Nephron progenitor cell (in vitro differentiated cells): ENCODE results near the gene KLF7.

Source experiments
- DNase-seq: peaks from one replicate; pipeline ENCODE4 v3.0.0; 2021
- H3K27ac Mint-ChIP-seq: 2 replicates; pipeline ENCODE4 v1.8.0; 2021; ENCODE audit warnings: mild to moderate bottlenecking, moderate library complexity, mixed read lengths
- H3K27me3 Mint-ChIP-seq: 2 replicates; pipeline ENCODE4 v1.8.0; 2021; ENCODE audit warnings: mild to moderate bottlenecking, low read depth, mixed read lengths; ENCODE audit not compliant: poor library complexity
- H3K36me3 Mint-ChIP-seq: 2 replicates; pipeline ENCODE4 v1.8.0; 2021; ENCODE audit warnings: low read depth, mixed read lengths
- H3K4me1 Mint-ChIP-seq: 2 replicates; pipeline ENCODE4 v1.8.0; 2021; ENCODE audit warnings: mixed read lengths
- H3K4me3 Mint-ChIP-seq: 2 replicates; pipeline ENCODE4 v1.8.0; 2021; ENCODE audit warnings: mild to moderate bottlenecking, moderate library complexity, mixed read lengths
- H3K9me3 Mint-ChIP-seq: 2 replicates; pipeline ENCODE4 v1.8.0; 2021; ENCODE audit warnings: mild to moderate bottlenecking, moderate library complexity, mixed read lengths
- TF ChIP-seq, protein P1 (sequence below): fragments of 200-600 bp; sonication (generic); IDR thresholded peaks from 2 replicates; pipeline ENCODE4 v1.5.0; 2021; ENCODE audit warnings: antibody characterized with exemption

KLF7 gene

DNA sequence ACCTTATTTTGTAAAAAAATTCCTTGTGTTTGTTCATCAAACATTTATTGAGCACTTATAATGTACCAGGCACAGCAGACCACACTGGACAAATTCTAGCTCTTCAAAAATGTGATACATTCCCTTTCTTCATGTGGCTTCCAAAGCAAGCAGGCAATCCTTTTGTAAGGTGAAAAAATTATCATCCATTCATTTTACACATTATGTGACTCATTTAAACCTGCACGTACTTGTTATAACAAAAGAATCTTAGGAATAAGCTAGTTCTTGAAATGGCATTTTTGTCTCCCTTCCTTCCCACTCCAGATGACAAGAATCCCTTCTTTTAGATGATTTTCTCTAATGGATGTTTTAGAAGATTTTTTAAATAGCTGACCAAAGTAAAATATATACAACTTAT, 104.6 kb downstream of the KLF7 start:
- TF ChIP-seq, protein P1, sequence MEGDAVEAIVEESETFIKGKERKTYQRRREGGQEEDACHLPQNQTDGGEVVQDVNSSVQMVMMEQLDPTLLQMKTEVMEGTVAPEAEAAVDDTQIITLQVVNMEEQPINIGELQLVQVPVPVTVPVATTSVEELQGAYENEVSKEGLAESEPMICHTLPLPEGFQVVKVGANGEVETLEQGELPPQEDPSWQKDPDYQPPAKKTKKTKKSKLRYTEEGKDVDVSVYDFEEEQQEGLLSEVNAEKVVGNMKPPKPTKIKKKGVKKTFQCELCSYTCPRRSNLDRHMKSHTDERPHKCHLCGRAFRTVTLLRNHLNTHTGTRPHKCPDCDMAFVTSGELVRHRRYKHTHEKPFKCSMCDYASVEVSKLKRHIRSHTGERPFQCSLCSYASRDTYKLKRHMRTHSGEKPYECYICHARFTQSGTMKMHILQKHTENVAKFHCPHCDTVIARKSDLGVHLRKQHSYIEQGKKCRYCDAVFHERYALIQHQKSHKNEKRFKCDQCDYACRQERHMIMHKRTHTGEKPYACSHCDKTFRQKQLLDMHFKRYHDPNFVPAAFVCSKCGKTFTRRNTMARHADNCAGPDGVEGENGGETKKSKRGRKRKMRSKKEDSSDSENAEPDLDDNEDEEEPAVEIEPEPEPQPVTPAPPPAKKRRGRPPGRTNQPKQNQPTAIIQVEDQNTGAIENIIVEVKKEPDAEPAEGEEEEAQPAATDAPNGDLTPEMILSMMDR, result no peak
- Mint-ChIP-seq H3K27ac (no peak overlapping the region), H3K9me3 (no peaks in the 10 kb centered on the region), H3K36me3 (no peaks in the 10 kb centered on the region), H3K27me3 (peaks cover 7% of the 10 kb centered on the region), H3K4me3 (no peak overlapping the region), H3K4me1 (peaks cover 2% of the 10 kb centered on the region)
- DNase-seq, result no peak

DNA sequence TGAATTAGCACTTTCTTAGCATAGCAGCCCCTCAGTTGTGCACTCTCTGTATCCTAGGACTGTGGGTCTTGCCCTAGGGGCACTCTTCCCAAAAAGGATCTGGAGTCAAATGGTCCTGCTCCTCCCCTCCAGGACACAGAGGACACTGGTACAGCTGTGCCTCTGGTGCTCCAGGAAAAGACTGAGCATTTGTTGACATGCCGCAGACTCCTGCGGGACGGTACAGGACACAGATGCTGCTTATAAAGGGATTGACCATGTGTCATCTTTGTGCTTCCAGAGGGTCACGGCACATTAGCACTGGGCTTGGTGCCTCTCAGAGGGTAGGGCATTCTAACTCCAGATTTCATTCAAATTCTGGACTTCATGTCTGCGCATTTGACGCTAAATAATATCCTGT, 110.5 kb downstream of the KLF7 start:
- H3K4me3 Mint-ChIP-seq, result no peak overlapping the region
- H3K9me3 Mint-ChIP-seq, result no peaks in the 10 kb centered on the region
- H3K4me1 Mint-ChIP-seq, result peaks cover 10% of the 10 kb centered on the region
- H3K27ac Mint-ChIP-seq, result no peak overlapping the region
- no peaks in the 10 kb centered on the region for H3K36me3 Mint-ChIP-seq
- TF ChIP-seq, protein P1, result no peak
- DNase-seq, result no peak
- H3K27me3 Mint-ChIP-seq, result peaks cover 4% of the 10 kb centered on the region

DNA sequence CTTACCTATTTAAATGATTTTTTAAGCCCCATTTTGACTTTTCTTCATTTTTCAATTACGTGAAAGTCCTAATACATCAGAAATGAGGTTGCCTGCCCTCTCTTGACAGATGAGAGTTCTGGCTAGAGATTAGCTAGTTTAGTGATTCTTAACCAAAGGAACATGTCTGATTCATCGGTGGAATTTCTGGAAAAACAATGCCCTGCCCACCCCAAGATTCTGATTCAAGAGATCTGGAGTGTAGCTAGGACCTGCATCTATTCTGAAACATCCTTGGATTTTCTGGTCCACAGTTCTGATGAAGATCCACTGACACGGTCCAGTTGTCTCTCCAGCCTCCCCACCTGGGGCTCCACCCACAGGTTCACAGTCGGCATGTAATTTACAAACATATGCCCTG, 111.2 kb downstream of the KLF7 start:
- no peaks in the 10 kb centered on the region for H3K9me3 Mint-ChIP-seq

DNA sequence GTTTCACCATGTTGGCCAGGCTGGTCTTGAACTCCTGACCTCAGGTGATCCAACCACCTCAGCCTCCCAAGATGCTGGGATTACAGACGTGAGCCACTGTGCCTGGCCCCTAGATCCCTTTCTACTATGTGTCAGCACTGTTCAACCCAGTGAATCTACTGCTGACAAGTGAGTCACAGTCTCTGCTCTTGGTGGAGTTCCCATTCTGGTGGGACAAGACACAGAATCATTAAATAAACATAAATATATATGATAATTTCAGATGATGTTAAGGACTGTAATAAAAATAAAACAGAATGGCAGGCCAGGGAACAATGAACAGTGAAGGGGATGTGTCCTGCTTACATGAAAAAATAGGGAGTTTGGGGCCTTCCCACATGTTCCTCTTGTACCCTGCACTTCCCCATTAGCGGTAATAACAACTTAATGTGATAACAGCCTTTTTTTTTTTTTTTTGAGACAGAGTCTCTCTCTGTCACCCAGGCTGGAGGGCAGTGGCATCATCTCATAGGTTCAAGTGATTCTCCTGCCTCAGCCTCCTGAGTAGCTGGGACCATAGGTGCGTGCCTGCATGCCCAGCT, 114.3 kb downstream of the KLF7 start:
- H3K36me3 Mint-ChIP-seq, result no peaks in the 10 kb centered on the region
- H3K4me1 Mint-ChIP-seq, result peaks cover 23% of the 10 kb centered on the region
- H3K4me3 Mint-ChIP-seq, result no peak overlapping the region
- TF ChIP-seq, protein P1, result no peak
- H3K9me3 Mint-ChIP-seq, result no peaks in the 10 kb centered on the region
- H3K27me3 Mint-ChIP-seq, result no peaks in the 10 kb centered on the region
- H3K27ac Mint-ChIP-seq, result no peak overlapping the region
- DNase-seq, result no peak

More for the DNA sequence above, 111.2 kb downstream of the KLF7 start:
- DNase-seq, result no peak
- Mint-ChIP-seq H3K4me3 (no peak overlapping the region), H3K4me1 (peaks cover 16% of the 10 kb centered on the region), H3K27ac (no peak overlapping the region), H3K36me3 (no peaks in the 10 kb centered on the region), H3K27me3 (peaks cover 4% of the 10 kb centered on the region)
- TF ChIP-seq, protein P1, result no peak

DNA sequence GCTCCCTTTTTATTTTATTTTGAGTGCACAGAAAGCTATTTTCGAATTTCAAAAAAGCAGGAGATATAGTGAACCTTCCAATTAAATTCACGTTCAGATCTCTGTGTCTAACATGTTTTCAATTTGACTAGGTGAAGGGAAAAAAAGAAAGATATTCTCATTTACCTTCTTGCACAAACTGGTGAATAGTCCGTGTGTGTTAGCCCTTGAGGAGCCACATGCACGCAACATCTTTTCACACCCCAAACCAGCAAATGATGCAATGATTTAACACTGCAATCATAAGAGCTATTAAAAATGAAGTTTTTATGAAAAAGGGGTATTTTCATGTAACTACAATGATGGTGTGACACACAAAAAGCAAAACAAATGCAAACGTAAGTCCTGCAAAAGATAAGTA, 116.6 kb downstream of the KLF7 start:
- H3K27me3 Mint-ChIP-seq, result peaks cover 2% of the 10 kb centered on the region
- TF ChIP-seq, protein P1, result no peak
- H3K4me1 Mint-ChIP-seq, result peaks cover 13% of the 10 kb centered on the region
- no peaks in the 10 kb centered on the region for H3K9me3 Mint-ChIP-seq
- no peaks in the 10 kb centered on the region for H3K36me3 Mint-ChIP-seq
- no peak overlapping the region for H3K4me3 Mint-ChIP-seq
- no peak overlapping the region for H3K27ac Mint-ChIP-seq
- no peak for DNase-seq

DNA sequence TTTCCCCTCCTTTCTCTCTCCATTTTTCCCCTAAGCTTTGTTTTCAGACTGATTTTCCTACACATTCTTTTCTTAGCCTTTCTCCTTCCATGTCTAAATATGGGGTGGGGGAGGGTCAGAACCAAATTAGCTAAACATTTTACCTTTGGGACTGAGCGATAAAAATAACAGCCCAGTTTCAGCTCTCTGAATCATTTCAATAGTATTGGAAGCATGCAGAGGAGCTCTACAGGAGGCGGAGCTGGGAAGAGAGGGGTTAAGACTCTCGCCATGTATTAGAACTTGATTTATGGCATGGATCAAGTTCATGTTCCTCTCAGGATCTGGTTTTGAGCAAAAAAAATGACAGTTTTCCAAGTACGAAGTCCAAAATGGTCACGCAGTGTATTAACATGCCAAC, 117.3 kb downstream of the KLF7 start:
- no peak for DNase-seq
- H3K36me3 Mint-ChIP-seq, result no peaks in the 10 kb centered on the region
- no peak overlapping the region for H3K27ac Mint-ChIP-seq
- H3K9me3 Mint-ChIP-seq, result no peaks in the 10 kb centered on the region
- peaks cover 13% of the 10 kb centered on the region for H3K4me1 Mint-ChIP-seq
- peaks cover 2% of the 10 kb centered on the region for H3K27me3 Mint-ChIP-seq
- no peak overlapping the region for H3K4me3 Mint-ChIP-seq
- TF ChIP-seq, protein P1, result no peak
